Thoracic aorta (tissue), 2 donors: ENCODE data around the gene PARP9. TPM values are rescaled to one million over a fixed set of nuclear protein-coding genes. Genes with fewer than 3 reads are reported as not detected.
"Not testable (repeated sequence)": the region's sequence is repeated elsewhere in the genome, so short reads cannot be mapped to it uniquely, and the experiment has no call there.

ENCODE experiments used
- ATAC-seq: fragments of 150-250 bp; one replicate; pipeline ENCODE4 v1.8.0; 2017; ENCODE audit warnings: low read depth; ENCODE audit not compliant: insufficient number of reproducible peaks, low FRiP score
- DNase-seq: peaks from one replicate; pipeline ENCODE4 v3.0.0-alpha.2; 2020; ENCODE audit warnings: low spot score
- H3K27ac ChIP-seq, 2 donors: fragments of 200-600 bp; sonication (generic); 1 replicate in 1 of 2; 2 replicates in 1 of 2; pipeline ENCODE4 v1.5.1; 2016; ENCODE audit warnings: mild to moderate bottlenecking in 2 of 2, moderate library complexity in 2 of 2
- H3K27me3 ChIP-seq: fragments of 200-600 bp; sonication (generic); replicated peaks from 2 replicates; pipeline ENCODE4 v1.6.0; 2016; ENCODE audit warnings: mild to moderate bottlenecking; ENCODE audit not compliant: insufficient read depth
- H3K36me3 ChIP-seq: fragments of 200-600 bp; sonication (generic); one replicate; pipeline ENCODE4 v1.5.1; 2016
- H3K4me1 ChIP-seq, 2 donors: fragments of 200-600 bp; sonication (generic); 1 replicate in 1 of 2; 2 replicates in 1 of 2; pipeline versions ENCODE4 v1.5.1 to v1.6.0; 2016; ENCODE audit warnings: low read depth in 2 of 2, mild to moderate bottlenecking in 1 of 2; ENCODE audit not compliant: control insufficient read depth in 1 of 2
- H3K4me3 ChIP-seq: fragments of 200-600 bp; sonication (generic); 2 replicates; pipeline ENCODE4 v1.5.1; 2016; ENCODE audit warnings: mild to moderate bottlenecking
- H3K9me3 ChIP-seq: fragments of 200-600 bp; sonication (generic); 2 replicates; pipeline ENCODE4 v1.5.1; 2016
- total RNA-seq, 2 donors: library from RNA; depleted of rRNA; stranded (reverse); fragments of >200 nt; gene quantifications; one replicate each; pipeline versions ENCODE4 v1.1.0 to v1.2.3, GENCODE V29; 2016
- TF ChIP-seq, protein P1 (sequence below): fragments of 200-600 bp; sonication (generic); IDR thresholded peaks from one replicate; pipeline ENCODE4 v1.5.1; 2019; ENCODE audit warnings: antibody characterized with exemption

The PARP9 gene
- total RNA-seq, 2 donors from 2014 or later = 31.8 to 38.0 TPM

DNA sequence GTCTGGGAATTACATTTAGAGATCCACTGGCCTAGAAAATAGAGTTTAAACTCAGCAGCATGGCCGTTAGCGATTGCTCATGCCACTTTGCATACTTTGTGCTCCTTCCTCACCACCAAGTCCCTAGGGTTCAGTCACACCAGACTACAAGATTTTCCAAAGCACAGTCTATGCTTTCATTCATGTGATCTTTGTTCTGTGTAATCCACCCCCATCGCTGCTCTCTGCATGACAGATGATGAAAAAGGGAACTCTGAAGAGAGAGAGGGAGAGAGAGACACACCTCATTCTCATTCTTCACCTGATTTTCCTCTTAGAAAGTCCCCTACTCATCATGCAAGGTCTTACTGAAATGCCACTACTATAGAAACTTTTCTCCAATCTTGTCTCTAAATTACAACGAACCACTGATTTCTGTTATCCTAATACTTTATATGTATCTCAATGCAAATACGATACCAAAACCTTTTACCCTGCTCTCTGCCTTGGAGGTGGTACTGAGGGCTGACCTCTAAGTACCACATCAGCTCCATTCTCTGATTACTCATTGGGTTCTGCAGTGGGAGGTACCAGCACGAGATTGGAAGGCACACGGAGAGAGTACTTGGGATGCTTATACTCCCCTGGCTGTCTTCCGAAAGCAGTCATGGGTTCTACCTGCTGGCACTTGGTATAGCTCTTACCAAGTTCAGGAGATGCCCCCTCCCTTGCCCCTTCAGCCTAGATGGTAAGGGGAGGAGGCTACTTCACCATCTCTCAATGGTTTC, 12.3 kb upstream of the PARP9 start:
- H3K27ac ChIP-seq = no peak overlapping the region
- H3K4me1 ChIP-seq = no peaks in the 10 kb centered on the region
- peaks cover under 1% of the 10 kb centered on the region for H3K9me3 ChIP-seq
- H3K4me3 ChIP-seq = no peak overlapping the region
- DNase-seq = no peak
- ATAC-seq = no peak
- peaks cover 5% of the 10 kb centered on the region for H3K36me3 ChIP-seq
- TF ChIP-seq, protein P1, sequence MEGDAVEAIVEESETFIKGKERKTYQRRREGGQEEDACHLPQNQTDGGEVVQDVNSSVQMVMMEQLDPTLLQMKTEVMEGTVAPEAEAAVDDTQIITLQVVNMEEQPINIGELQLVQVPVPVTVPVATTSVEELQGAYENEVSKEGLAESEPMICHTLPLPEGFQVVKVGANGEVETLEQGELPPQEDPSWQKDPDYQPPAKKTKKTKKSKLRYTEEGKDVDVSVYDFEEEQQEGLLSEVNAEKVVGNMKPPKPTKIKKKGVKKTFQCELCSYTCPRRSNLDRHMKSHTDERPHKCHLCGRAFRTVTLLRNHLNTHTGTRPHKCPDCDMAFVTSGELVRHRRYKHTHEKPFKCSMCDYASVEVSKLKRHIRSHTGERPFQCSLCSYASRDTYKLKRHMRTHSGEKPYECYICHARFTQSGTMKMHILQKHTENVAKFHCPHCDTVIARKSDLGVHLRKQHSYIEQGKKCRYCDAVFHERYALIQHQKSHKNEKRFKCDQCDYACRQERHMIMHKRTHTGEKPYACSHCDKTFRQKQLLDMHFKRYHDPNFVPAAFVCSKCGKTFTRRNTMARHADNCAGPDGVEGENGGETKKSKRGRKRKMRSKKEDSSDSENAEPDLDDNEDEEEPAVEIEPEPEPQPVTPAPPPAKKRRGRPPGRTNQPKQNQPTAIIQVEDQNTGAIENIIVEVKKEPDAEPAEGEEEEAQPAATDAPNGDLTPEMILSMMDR = no peak
- no peaks in the 10 kb centered on the region for H3K27me3 ChIP-seq

GRCh38 chr3:122572940-122573412, 8.9 kb upstream of the PARP9 start:
- H3K36me3 ChIP-seq = peaks cover 6% of the 10 kb centered on the region
- DNase-seq (no peak), ATAC-seq (no peak)
- TF ChIP-seq, protein P1 = no peak
- no peak overlapping the region for H3K27ac ChIP-seq
- H3K27me3 ChIP-seq = no peaks in the 10 kb centered on the region
- H3K9me3 ChIP-seq = no peaks in the 10 kb centered on the region
- no peaks in the 10 kb centered on the region for H3K4me1 ChIP-seq
- no peak overlapping the region for H3K4me3 ChIP-seq

- peaks cover 13% of the 10 kb centered on the region for H3K36me3 ChIP-seq
- DNase-seq = no peak
- H3K27ac ChIP-seq = no peak overlapping the region
- H3K4me1 ChIP-seq = peaks cover 0 to 6% of the 10 kb centered on the region in 2 donors
- ATAC-seq = no peak
- H3K27me3 ChIP-seq = no peaks in the 10 kb centered on the region
- H3K9me3 ChIP-seq = no peaks in the 10 kb centered on the region
- H3K4me3 ChIP-seq = no peak overlapping the region
- TF ChIP-seq, protein P1 = no peak
Observed at GRCh38 chr3:122568755-122569154, 4.7 kb upstream of the PARP9 start.

- Histone ChIP-seq H3K4me1 (peaks cover 3 to 12% of the 10 kb centered on the region in 2 donors), H3K36me3 (peaks cover 13% of the 10 kb centered on the region)
- DNase-seq, ATAC-seq, H3K9me3 ChIP-seq, H3K4me3 ChIP-seq, H3K27ac ChIP-seq, H3K27me3 ChIP-seq: not testable (repeated sequence)
Observed at GRCh38 chr3:122568131-122568530, 4.0 kb upstream of the PARP9 start.

GRCh38 chr3:122563717-122564025, 429 bp downstream of the PARP9 start:
- ATAC-seq = no peak
- Histone ChIP-seq H3K36me3 (peaks cover 6% of the 10 kb centered on the region), H3K4me1 (peaks cover 11 to 35% of the 10 kb centered on the region in 2 donors), H3K9me3 (no peaks in the 10 kb centered on the region), H3K27me3 (no peaks in the 10 kb centered on the region), H3K27ac (peak overlapping the region; percentile 68 to 89), H3K4me3 (peak overlapping the region; percentile 91)
- DNase-seq = no peak
- TF ChIP-seq, protein P1 = no peak
